ENCODE measurements around the gene SPRED3.

- TF ChIP-seq EP300 (IDR thresholded peaks at IDR 0.05; ENCODE audit: low read length) (no peak), ATF7 (IDR thresholded peaks at IDR 0.05) (no peak), ERF (CRISPR knock-in tag; IDR thresholded peaks at IDR 0.05) (no peak), ZKSCAN1 (IDR thresholded peaks at IDR 0.05; ENCODE audit: low read depth, low read length) (no peak), CHD2 (IDR thresholded peaks at IDR 0.05; ENCODE audit: low read depth, low read length) (no peak), ZBTB33 (CRISPR knock-in tag; IDR thresholded peaks at IDR 0.05) (no peak), HDGF (IDR thresholded peaks at IDR 0.05) (no peak), MAFK (IDR thresholded peaks at IDR 0.05; ENCODE audit: low read length) (no peak), NONO (IDR thresholded peaks at IDR 0.05; ENCODE audit: low read depth in 2 of 2, low read length in 1 of 2) (no peak), HLTF (IDR thresholded peaks at IDR 0.05) (no peak), POLR2A (conservative IDR thresholded peaks at IDR 0.05) (no peak)
- TF ChIP-seq, protein P1, sequence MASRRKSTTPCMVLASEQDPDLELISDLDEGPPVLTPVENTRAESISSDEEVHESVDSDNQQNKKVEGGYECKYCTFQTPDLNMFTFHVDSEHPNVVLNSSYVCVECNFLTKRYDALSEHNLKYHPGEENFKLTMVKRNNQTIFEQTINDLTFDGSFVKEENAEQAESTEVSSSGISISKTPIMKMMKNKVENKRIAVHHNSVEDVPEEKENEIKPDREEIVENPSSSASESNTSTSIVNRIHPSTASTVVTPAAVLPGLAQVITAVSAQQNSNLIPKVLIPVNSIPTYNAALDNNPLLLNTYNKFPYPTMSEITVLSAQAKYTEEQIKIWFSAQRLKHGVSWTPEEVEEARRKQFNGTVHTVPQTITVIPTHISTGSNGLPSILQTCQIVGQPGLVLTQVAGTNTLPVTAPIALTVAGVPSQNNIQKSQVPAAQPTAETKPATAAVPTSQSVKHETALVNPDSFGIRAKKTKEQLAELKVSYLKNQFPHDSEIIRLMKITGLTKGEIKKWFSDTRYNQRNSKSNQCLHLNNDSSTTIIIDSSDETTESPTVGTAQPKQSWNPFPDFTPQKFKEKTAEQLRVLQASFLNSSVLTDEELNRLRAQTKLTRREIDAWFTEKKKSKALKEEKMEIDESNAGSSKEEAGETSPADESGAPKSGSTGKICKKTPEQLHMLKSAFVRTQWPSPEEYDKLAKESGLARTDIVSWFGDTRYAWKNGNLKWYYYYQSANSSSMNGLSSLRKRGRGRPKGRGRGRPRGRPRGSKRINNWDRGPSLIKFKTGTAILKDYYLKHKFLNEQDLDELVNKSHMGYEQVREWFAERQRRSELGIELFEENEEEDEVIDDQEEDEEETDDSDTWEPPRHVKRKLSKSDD (conservative IDR thresholded peaks at IDR 0.05; ENCODE audit: low read length): no peak
Measured at GRCh38 chr19:38367041-38367440, 21.5 kb upstream of the SPRED3 start.
